Neural cell (in vitro differentiated cells): ENCODE results near the gene ST6GAL1. TPM values are rescaled to one million over a fixed set of nuclear protein-coding genes. Genes with fewer than 3 reads are reported as not detected.

Experiments
- H2AFZ ChIP-seq: fragments of 200-600, 300-800 bp; sonication (generic), shearing (Covaris generic); 2 replicates; pipeline ENCODE4 v1.6.0; 2014; ENCODE audit warnings: low read depth, mild to moderate bottlenecking, antibody characterized with exemption, low read length, moderate library complexity
- H3F3A ChIP-seq: fragments of 200-600 bp; shearing (Covaris generic); 2 replicates; pipeline ENCODE4 v1.6.1; 2016; ENCODE audit warnings: mild to moderate bottlenecking, moderate library complexity, mixed read lengths, antibody characterized with exemption, low read length; ENCODE audit not compliant: insufficient read depth, poor library complexity, severe bottlenecking
- H3K27ac ChIP-seq: fragments of 200-600, 300-800 bp; sonication (generic), shearing (Covaris generic); 2 replicates; pipeline ENCODE4 v1.5.1; 2014; ENCODE audit warnings: mild to moderate bottlenecking, low read length, moderate library complexity
- H3K27me3 ChIP-seq: fragments of 300-800, 200-600 bp; sonication (generic), shearing (Covaris generic); 2 replicates; pipeline ENCODE4 v1.6.0; 2014; ENCODE audit warnings: mild to moderate bottlenecking, low read depth, low read length, moderate library complexity; ENCODE audit not compliant: insufficient read depth
- H3K36me3 ChIP-seq: fragments of 300-800, 200-600 bp; sonication (generic), shearing (Covaris generic); 2 replicates; pipeline ENCODE4 v1.5.1; 2014; ENCODE audit warnings: mild to moderate bottlenecking, antibody characterized with exemption, low read length, moderate library complexity; ENCODE audit not compliant: insufficient read depth
- H3K4me2 ChIP-seq: fragments of 300-800, 200-600 bp; sonication (generic), shearing (Covaris generic); 2 replicates; pipeline ENCODE4 v1.6.0; 2014; ENCODE audit warnings: mild to moderate bottlenecking, low read length
- H3K4me3 ChIP-seq: fragments of 300-800, 200-600 bp; sonication (generic), shearing (Covaris generic); 2 replicates; pipeline ENCODE4 v1.5.1; 2014; ENCODE audit warnings: mild to moderate bottlenecking, low read length, moderate library complexity
- H3K79me2 ChIP-seq: fragments of 200-600 bp; shearing (Covaris generic); replicated peaks from 2 replicates; pipeline ENCODE4 v1.6.0; 2014; ENCODE audit warnings: mild to moderate bottlenecking, low read length, moderate library complexity; ENCODE audit not compliant: insufficient read depth
- H3K9ac ChIP-seq: fragments of 300-800, 200-600 bp; sonication (generic), shearing (Covaris generic); 2 replicates; pipeline ENCODE4 v1.6.1; 2016; ENCODE audit warnings: mild to moderate bottlenecking, low read length, mixed read lengths
- H3K9me2 ChIP-seq: fragments of 200-600 bp; shearing (Covaris generic); 2 replicates; pipeline ENCODE4 v1.6.1; 2016; ENCODE audit warnings: mild to moderate bottlenecking, low read length, mixed read lengths; ENCODE audit not compliant: insufficient read depth
- H3K9me3 ChIP-seq: fragments of 200-600, 300-800 bp; sonication (generic), shearing (Covaris generic); 2 replicates; pipeline ENCODE4 v1.6.1; 2016; ENCODE audit warnings: mild to moderate bottlenecking, mixed run types, low read length, moderate library complexity, mixed read lengths
- H4K20me1 ChIP-seq: fragments of 200-600 bp; shearing (Covaris generic); 2 replicates; pipeline ENCODE4 v1.6.1; 2016; ENCODE audit warnings: mild to moderate bottlenecking, mixed run types; ENCODE audit not compliant: insufficient read depth
- CTCF ChIP-seq: fragments of 450-650 bp; IDR thresholded peaks from 2 replicates; pipeline ENCODE4 v1.5.1; 2014; ENCODE audit warnings: antibody characterized with exemption, mild to moderate bottlenecking, moderate library complexity; ENCODE audit not compliant: poor library complexity, severe bottlenecking
- EP300 ChIP-seq: fragments of 450-650 bp; conservative IDR thresholded peaks from 2 replicates; pipeline ENCODE4 v1.6.1; 2014; ENCODE audit warnings: antibody characterized with exemption, mild to moderate bottlenecking, moderate library complexity; ENCODE audit not compliant: poor library complexity, severe bottlenecking
- EZH2 ChIP-seq: fragments of 200-600, 300-800 bp; shearing (Covaris generic), sonication (generic); IDR thresholded peaks from 2 replicates; pipeline ENCODE4 v1.6.1; 2014; ENCODE audit warnings: antibody characterized with exemption, low read length, borderline replicate concordance, mild to moderate bottlenecking; ENCODE audit not compliant: insufficient read depth, poor library complexity, severe bottlenecking
- MXI1 ChIP-seq: fragments of 450-650 bp; conservative IDR thresholded peaks from 2 replicates; pipeline ENCODE4 v1.6.1; 2014; ENCODE audit warnings: antibody characterized with exemption, mild to moderate bottlenecking; ENCODE audit not compliant: poor library complexity, severe bottlenecking
- POLR2AphosphoS5 ChIP-seq: IDR thresholded peaks from 2 replicates; pipeline ENCODE4 v1.6.1; 2012
- RAD21 ChIP-seq: fragments of 450-650 bp; conservative IDR thresholded peaks from 2 replicates; pipeline ENCODE4 v1.6.1; 2014; ENCODE audit warnings: antibody characterized with exemption, mild to moderate bottlenecking, moderate library complexity
- REST ChIP-seq: IDR thresholded peaks from 2 replicates; pipeline ENCODE4 v1.6.1; 2012; ENCODE audit warnings: borderline replicate concordance
- SMC3 ChIP-seq: fragments of 450-650 bp; conservative IDR thresholded peaks from 2 replicates; pipeline ENCODE4 v1.6.1; 2014; ENCODE audit warnings: antibody characterized with exemption, mild to moderate bottlenecking, moderate library complexity; ENCODE audit not compliant: poor library complexity
- TAF1 ChIP-seq: IDR thresholded peaks from 2 replicates; pipeline ENCODE4 v1.6.1; 2012; ENCODE audit warnings: low read depth
- polyA plus RNA-seq: library from polyadenylated mRNA; depleted of rRNA; stranded (reverse); fragments of >200 nt; gene quantifications from 2 replicates; pipeline ENCODE4 v1.2.3, GENCODE V29; 2014

ST6GAL1 gene
- polyA plus RNA-seq, 1 donor from 2014 or later, result 17.6 TPM

GRCh38 chr3:186931532-186932280 is 1.4 kb downstream of the ST6GAL1 start:
- no peaks in the 10 kb centered on the region for H3K9me3 ChIP-seq
- H4K20me1 ChIP-seq, result no peaks in the 10 kb centered on the region
- H2AFZ ChIP-seq, result peak overlapping the region; percentile 79
- no peaks in the 10 kb centered on the region for H3K36me3 ChIP-seq
- H3K9ac ChIP-seq, result peak overlapping the region; percentile 80
- H3K27ac ChIP-seq, result peak overlapping the region; percentile 54
- peak overlapping the region; percentile 96 for H3K4me2 ChIP-seq
- no peaks in the 10 kb centered on the region for H3K27me3 ChIP-seq
- H3K4me3 ChIP-seq, result peak overlapping the region; percentile 98
- H3K79me2 ChIP-seq, result peaks cover 12% of the 10 kb centered on the region
- peak; percentile 10 for TF ChIP-seq RAD21
- TF ChIP-seq TAF1, result peak; percentile 7
- no peak for TF ChIP-seq SMC3
- peak; percentile 39 for TF ChIP-seq POLR2AphosphoS5
- no peaks in the 10 kb centered on the region for H3F3A ChIP-seq
- no peaks in the 10 kb centered on the region for H3K9me2 ChIP-seq

- Histone ChIP-seq H3K9ac (peak overlapping the region; percentile 80), H3K79me2 (peaks cover 12% of the 10 kb centered on the region), H3K4me2 (peak overlapping the region; percentile 96), H4K20me1 (no peaks in the 10 kb centered on the region), H3K27me3 (no peaks in the 10 kb centered on the region), H3K9me3 (no peaks in the 10 kb centered on the region), H3F3A (no peaks in the 10 kb centered on the region), H2AFZ (no peak overlapping the region), H3K4me3 (peak overlapping the region; percentile 98), H3K9me2 (no peaks in the 10 kb centered on the region), H3K36me3 (no peaks in the 10 kb centered on the region), H3K27ac (peak overlapping the region; percentile 54)
- TF ChIP-seq TAF1 (peak; percentile 8), POLR2AphosphoS5 (no peak), CTCF (no peak)
Measured at GRCh38 chr3:186932281-186933181, 2.2 kb downstream of the ST6GAL1 start.

- H3K9me2 ChIP-seq, result no peaks in the 10 kb centered on the region
- H3K79me2 ChIP-seq, result peaks cover 12% of the 10 kb centered on the region
- H3K4me3 ChIP-seq, result no peak overlapping the region
- no peaks in the 10 kb centered on the region for H3K27me3 ChIP-seq
- no peak overlapping the region for H3K27ac ChIP-seq
- no peaks in the 10 kb centered on the region for H3F3A ChIP-seq
- no peak overlapping the region for H3K4me2 ChIP-seq
- H2AFZ ChIP-seq, result no peak overlapping the region
- H4K20me1 ChIP-seq, result no peaks in the 10 kb centered on the region
- TF ChIP-seq EZH2 (no peak), MXI1 (no peak), TAF1 (no peak), EP300 (no peak), RAD21 (no peak), REST (no peak), POLR2AphosphoS5 (no peak), SMC3 (no peak), CTCF (no peak)
- H3K36me3 ChIP-seq, result no peaks in the 10 kb centered on the region
- no peak overlapping the region for H3K9ac ChIP-seq
- no peaks in the 10 kb centered on the region for H3K9me3 ChIP-seq
Measured at GRCh38 chr3:186933816-186934215, 3.5 kb downstream of the ST6GAL1 start.
